Skeletal muscle satellite cell (primary cell): Measurements from ENCODE around the gene WFDC12.

ENCODE experiments used
- H3K27me3 ChIP-seq: 2 replicates; pipeline ENCODE4 v1.7.0; 2013; ENCODE audit warnings: low read length; ENCODE audit not compliant: control insufficient read depth, insufficient read depth
- H3K36me3 ChIP-seq: 2 replicates; pipeline ENCODE4 v1.7.0; 2013; ENCODE audit warnings: mild to moderate bottlenecking, control low read depth, low read length; ENCODE audit not compliant: insufficient read depth
- H3K4me1 ChIP-seq: 2 replicates; pipeline ENCODE4 v1.7.0; 2013; ENCODE audit warnings: low read length; ENCODE audit not compliant: control insufficient read depth, insufficient read depth
- H3K4me2 ChIP-seq: 2 replicates; pipeline ENCODE4 v1.7.0; 2013; ENCODE audit warnings: mild to moderate bottlenecking, low read length
- H3K4me3 ChIP-seq: 2 replicates; pipeline ENCODE4 v1.7.0; 2013; ENCODE audit warnings: low read length
- H3K9ac ChIP-seq: 2 replicates; pipeline ENCODE4 v1.7.0; 2013; ENCODE audit warnings: mild to moderate bottlenecking, low read depth, low read length, moderate library complexity
- H3K9me3 ChIP-seq: replicated peaks from 2 replicates; pipeline ENCODE4 v1.7.0; 2013; ENCODE audit warnings: mild to moderate bottlenecking, control low read depth, low read length

Gene WFDC12

DNA sequence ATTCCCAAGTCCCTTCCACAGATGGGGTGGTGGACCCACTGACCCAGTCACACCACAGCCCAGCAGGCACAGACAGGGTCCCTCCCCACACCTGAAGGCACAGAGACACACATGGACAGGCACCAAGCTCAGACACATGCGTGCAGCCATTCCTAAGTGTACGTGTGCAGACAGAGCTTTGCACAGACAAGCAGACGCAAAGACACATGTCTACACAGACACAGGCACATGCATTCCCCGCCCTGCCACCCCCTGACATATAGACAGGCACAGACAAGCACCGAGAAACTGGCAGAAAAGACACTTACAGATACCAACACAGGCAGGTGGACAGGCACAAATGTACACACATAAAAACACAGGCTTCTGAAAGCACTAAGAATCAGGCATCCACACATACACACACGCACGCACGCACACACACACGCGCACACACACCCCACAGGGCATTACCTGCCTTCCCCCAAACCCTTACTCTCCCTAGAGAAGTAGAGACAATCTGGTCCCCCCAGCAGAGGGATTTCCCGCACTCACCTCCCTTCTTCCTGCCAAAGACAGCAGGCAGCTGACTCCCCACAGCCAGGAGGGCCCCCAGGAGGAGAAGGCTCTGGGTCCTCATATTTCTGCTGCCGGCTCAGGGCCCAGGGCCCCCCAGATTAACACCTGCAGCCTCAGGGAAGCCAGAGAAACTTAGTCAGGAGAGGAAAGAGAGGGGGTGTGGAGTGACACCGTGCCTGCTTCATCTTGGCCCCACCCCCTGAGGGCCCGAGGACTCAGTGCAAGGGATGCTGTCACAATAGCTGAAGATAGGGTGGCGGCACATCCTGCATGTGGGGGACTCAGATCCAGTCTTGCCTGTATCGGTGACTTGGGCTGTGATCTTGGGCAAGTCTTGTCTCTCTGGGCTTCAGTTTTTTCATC, 9.5 kb downstream of the WFDC12 start, which contains the start of gene WFDC5:
Gene WFDC5 (minus strand): TSS at position 710 of the 921 bp plus-strand sequence. CDS start 91 bp downstream, at position 619.
- H3K9ac ChIP-seq: no peak within 1 kb of the TSS
- no peaks in the 10 kb centered on the region for H3K36me3 ChIP-seq
- H3K9me3 ChIP-seq: no peaks in the 10 kb centered on the region
- H3K4me1 ChIP-seq: no peaks in the 10 kb centered on the region
- H3K4me2 ChIP-seq: no peak within 1 kb of the TSS
- peaks cover 53% of the 10 kb centered on the region for H3K27me3 ChIP-seq
- H3K4me3 ChIP-seq: no peak within 1 kb of the TSS

DNA sequence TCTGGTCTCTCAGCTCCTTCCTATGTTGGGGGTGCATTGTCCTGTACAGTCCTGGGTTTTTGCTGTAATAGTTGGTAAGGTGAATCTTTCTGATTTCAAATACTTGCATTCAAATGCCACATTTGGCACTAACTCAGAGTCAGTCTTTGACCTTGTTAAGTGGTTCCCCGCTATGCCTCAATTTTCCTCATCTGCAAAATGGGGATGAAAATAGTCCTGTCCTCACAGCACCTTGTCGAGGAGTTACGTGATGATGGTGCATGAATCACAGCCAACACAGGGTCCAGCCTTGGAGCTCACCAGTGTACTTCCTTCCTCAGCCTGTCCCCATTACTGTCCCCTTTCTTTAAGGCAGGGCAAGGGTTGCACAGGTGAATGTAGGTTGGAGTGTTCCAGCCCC, 10.4 kb downstream of the WFDC12 start:
- H3K4me1 ChIP-seq: no peaks in the 10 kb centered on the region
- H3K9me3 ChIP-seq: no peaks in the 10 kb centered on the region
- no peak overlapping the region for H3K9ac ChIP-seq
- H3K36me3 ChIP-seq: no peaks in the 10 kb centered on the region
- H3K4me3 ChIP-seq: no peak overlapping the region
- peaks cover 46% of the 10 kb centered on the region for H3K27me3 ChIP-seq
- no peak overlapping the region for H3K4me2 ChIP-seq

DNA sequence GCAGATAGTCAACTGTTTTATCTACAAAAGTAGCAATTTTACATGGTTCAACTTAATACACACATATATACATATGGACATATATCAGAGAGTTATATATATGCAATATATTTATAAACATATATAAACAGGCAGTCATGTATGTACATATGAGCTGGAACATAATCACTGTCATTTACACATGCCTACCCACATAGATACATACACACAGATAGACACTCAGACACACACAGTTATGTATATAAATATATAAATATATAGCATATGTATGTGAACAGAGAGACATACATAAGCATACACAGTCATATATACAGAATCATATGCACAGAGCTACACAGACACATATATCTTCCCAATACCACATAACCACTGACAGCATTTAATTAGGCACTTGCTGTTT, 11.5 kb downstream of the WFDC12 start:
- no peak overlapping the region for H3K4me2 ChIP-seq
- H3K9me3 ChIP-seq: no peaks in the 10 kb centered on the region
- no peak overlapping the region for H3K4me3 ChIP-seq
- no peak overlapping the region for H3K9ac ChIP-seq
- no peaks in the 10 kb centered on the region for H3K4me1 ChIP-seq
- no peaks in the 10 kb centered on the region for H3K36me3 ChIP-seq
- H3K27me3 ChIP-seq: peaks cover 42% of the 10 kb centered on the region

DNA sequence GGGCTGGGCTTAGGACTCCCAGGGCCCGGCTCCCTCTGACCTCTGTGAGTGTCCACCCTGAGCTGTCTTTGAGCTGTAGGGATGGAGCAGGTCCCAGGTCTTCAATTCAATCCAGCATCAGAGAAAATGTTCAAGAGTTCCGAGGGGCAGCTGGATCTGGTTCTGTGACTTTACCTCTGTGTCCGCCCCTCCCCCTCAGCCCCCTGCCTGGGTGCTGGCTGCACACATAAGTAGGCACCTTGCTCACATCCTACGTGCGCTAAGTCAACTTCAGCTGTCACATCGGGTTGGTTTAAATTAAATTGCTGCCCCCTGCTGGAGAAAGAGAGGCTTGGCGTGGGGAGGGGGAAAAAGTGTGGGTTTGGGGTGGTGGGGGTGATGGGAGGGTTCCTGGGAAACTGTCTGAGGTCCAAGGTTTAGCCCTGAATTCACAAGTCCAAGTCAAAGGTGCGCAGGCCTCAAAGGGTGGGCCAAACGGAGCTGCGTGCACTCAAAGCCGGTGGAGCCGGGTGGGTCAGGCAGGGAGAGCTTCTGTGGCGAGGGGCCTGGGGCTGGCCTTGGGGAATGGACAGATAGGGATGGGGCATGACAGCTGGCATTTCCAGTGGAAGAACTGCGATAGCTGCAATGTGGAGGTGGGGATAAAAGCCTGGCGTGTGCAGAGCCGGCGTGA, 12.3 kb downstream of the WFDC12 start:
- Histone ChIP-seq H3K4me2 (no peak overlapping the region), H3K9ac (no peak overlapping the region), H3K9me3 (no peaks in the 10 kb centered on the region), H3K27me3 (peaks cover 39% of the 10 kb centered on the region), H3K4me1 (no peaks in the 10 kb centered on the region), H3K36me3 (no peaks in the 10 kb centered on the region), H3K4me3 (no peak overlapping the region)

DNA sequence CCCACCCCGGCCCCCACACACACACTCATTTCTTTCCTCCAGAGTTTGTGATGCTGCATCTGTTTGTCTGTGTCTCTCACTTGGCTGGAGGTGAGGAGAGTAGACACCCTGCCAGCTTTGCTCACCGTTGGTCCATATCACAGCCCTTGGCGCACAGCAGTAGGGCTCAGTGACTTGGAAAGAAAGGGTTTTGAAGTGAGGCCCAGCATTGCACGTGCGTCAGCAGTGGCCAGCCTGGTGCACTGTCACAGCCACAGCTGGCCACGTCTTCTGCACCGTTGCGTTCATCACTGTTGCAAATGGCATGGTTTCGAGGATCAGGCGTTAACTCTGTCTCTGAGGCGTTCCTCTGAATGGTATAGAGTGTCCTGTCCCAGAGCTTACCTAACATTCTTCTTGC, 13.0 kb downstream of the WFDC12 start:
- peaks cover 39% of the 10 kb centered on the region for H3K27me3 ChIP-seq
- no peak overlapping the region for H3K4me2 ChIP-seq
- H3K9me3 ChIP-seq: no peaks in the 10 kb centered on the region
- H3K9ac ChIP-seq: no peak overlapping the region
- H3K4me1 ChIP-seq: no peaks in the 10 kb centered on the region
- H3K36me3 ChIP-seq: no peaks in the 10 kb centered on the region
- H3K4me3 ChIP-seq: no peak overlapping the region

DNA sequence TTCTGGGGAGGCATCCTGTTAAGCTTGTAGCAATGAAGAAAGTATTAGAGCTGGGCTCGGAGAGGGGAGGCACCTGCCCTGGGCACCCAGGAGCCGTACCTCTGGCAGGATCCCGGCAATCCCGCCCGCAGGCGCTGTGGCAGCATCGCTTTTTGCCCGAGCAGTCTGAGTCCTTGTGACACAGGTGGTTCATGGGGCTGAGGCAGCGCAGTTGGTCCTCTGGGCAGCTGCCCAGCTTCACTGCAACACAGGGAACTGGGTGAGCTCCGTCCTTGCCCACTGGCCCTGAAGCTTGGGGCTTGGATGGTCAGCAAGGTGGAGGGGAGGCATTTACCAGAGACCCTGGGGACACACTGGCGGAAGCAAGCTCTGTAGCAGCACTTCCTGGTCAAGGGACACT, 14.0 kb downstream of the WFDC12 start:
- Histone ChIP-seq H3K4me1 (no peaks in the 10 kb centered on the region), H3K4me2 (no peak overlapping the region), H3K36me3 (no peaks in the 10 kb centered on the region), H3K4me3 (no peak overlapping the region), H3K9me3 (no peaks in the 10 kb centered on the region), H3K27me3 (peaks cover 31% of the 10 kb centered on the region), H3K9ac (no peak overlapping the region)

DNA sequence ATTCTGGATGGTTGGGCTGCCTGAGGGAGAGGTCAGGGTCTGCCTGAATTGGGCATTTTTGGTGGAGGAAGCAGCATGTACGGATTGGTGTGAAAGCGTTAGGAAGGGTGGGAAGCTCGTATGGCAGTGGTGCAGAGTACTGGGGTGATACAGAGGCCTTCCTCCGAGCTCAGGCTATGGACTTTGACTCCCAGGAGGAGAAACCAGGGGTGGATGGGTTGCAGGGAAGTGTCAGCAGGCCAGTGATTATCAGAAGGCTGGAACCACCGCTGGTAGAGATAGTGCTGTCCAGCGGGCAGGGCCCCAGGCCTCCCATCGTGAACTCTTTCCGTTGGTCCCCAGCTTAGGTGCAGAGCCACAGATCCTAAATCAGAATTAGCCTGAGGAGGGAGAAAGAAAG, 14.6 kb downstream of the WFDC12 start:
- H3K27me3 ChIP-seq: peaks cover 25% of the 10 kb centered on the region
- H3K9me3 ChIP-seq: no peaks in the 10 kb centered on the region
- no peak overlapping the region for H3K4me2 ChIP-seq
- H3K4me3 ChIP-seq: no peak overlapping the region
- no peak overlapping the region for H3K9ac ChIP-seq
- H3K36me3 ChIP-seq: no peaks in the 10 kb centered on the region
- peaks cover 6% of the 10 kb centered on the region for H3K4me1 ChIP-seq

DNA sequence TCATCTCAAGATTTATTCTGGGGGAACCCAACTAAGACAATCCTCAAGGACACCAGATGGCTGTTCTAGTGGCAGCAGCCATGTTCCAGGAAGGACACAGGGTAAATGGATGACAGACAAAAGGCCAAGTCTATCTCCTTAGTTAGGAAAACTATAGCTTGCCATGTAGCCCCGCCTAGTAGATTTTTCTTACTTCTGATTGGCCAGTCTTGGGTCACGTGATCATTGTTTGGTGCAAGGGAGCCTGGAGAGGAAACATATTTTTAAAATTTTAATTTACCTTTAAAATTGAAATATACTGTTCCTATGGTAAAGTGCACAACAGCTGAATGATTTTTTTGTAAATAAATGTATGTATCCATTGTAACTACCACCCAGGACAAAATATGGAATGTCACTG, 18.9 kb downstream of the WFDC12 start:
- peaks cover 9% of the 10 kb centered on the region for H3K4me1 ChIP-seq
- no peak overlapping the region for H3K9ac ChIP-seq
- H3K36me3 ChIP-seq: no peaks in the 10 kb centered on the region
- H3K27me3 ChIP-seq: peaks cover 7% of the 10 kb centered on the region
- no peaks in the 10 kb centered on the region for H3K9me3 ChIP-seq
- peak overlapping the region; percentile 29 for H3K4me2 ChIP-seq
- H3K4me3 ChIP-seq: no peak overlapping the region

DNA sequence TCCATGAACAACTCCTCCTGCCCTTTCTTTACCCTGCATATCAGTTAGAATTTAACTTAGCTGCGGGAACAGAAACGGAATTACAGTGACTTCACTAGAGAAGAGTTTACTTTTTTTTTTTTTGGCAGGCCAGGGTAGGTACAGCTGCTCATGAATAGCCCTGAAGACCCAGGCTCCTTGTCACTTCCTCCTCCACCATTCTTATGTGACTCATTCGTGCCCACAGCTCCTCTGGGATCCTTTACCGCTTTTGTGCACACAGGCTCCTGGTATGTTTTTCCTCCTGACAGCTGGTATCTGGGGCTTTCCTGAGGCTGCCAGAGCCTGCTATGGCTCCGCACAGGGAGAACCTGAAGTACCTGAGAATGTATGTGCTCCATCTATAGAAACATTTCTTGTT, 19.5 kb downstream of the WFDC12 start:
- Histone ChIP-seq H3K4me3 (no peak overlapping the region), H3K4me2 (peak overlapping the region; percentile 29), H3K9me3 (no peaks in the 10 kb centered on the region), H3K9ac (no peak overlapping the region), H3K4me1 (peaks cover 9% of the 10 kb centered on the region), H3K27me3 (peaks cover 7% of the 10 kb centered on the region), H3K36me3 (no peaks in the 10 kb centered on the region)

DNA sequence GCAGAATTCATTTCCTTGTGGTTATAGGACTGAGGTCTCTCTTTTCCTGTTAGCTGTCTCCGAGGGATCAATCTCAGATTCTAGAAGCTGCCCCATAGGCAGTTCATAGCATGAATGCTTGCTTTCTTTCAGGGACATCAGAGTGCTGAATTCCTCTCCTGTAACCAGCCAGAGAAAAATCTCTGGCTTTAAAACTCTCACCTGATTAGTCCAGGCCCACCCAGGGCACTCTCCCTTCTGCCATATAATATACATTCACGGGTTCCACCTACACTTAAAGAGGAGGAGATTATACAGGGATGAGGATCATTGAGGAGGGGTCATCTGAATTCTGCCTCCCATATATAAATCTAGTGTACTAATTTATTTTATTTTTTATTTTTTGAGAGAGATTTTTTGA, 21.2 kb downstream of the WFDC12 start:
- Histone ChIP-seq H3K4me2 (no peak overlapping the region), H3K4me3 (no peak overlapping the region), H3K36me3 (no peaks in the 10 kb centered on the region), H3K27me3 (peaks cover 23% of the 10 kb centered on the region), H3K4me1 (peaks cover 12% of the 10 kb centered on the region), H3K9me3 (no peaks in the 10 kb centered on the region), H3K9ac (no peak overlapping the region)

DNA sequence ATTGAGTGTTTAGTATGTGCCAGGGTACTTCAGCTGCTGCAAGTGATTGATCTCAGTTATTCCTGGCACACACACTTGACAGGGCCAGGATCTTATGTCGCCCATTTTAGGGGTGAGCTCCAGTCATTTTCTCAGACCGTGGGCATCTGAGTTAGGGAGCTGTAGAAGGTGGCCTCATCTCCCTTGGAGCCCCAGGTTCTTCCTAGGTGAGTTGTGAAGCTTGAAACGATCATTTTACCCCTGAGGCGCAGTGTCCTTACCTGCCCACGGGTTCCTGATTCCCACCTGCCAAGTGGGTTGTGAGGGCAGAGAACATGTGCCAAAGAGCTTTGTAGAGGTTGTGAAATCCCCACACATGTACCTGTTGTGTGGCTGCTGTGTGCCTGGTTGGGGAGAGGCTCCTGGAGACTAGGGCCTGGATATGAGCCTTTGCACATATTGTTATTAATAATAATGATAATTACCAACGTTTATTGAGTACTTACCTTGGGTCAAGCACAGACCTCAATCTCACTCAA, 22.9 kb downstream of the WFDC12 start:
- H3K4me2 ChIP-seq: no peak overlapping the region
- H3K4me1 ChIP-seq: peaks cover 16% of the 10 kb centered on the region

More for the DNA sequence above, 22.9 kb downstream of the WFDC12 start:
- H3K9ac ChIP-seq: no peak overlapping the region
- H3K27me3 ChIP-seq: peaks cover 31% of the 10 kb centered on the region
- H3K36me3 ChIP-seq: no peaks in the 10 kb centered on the region
- no peak overlapping the region for H3K4me3 ChIP-seq
- no peaks in the 10 kb centered on the region for H3K9me3 ChIP-seq
